Measurements from ENCODE around the gene HSPG2. TPM values are rescaled to one million over a fixed set of nuclear protein-coding genes. Genes with fewer than 3 reads are reported as not detected.
A peak's percentile ranks its signal among the peaks of the same experiment; 100 is the strongest.

HSPG2 gene
- total and polyA plus RNA-seq, 12 donors, result 38.7 to 558 (median 273) TPM

GRCh38 chr1:21897844-21898243, 39.3 kb downstream of the HSPG2 start:
- no peak overlapping the region for H3K4me3 ChIP-seq
- WGBS, 4 donors, result 66 to 77% (median 75%) methylated on average over 4 of the region's 4 CpGs
- no peak for DNase-seq
- H3K36me3 ChIP-seq (replicated peaks in 1 of 2), result peaks cover 0 to 15% of the 10 kb centered on the region in 2 donors
- TF ChIP-seq CTCF (IDR thresholded peaks at IDR 0.05) (no peak), POLR2A (IDR thresholded peaks at IDR 0.05) (no peak)
- intact Hi-C loops (cut with DNase I), result no loop called here
- H3K4me1 ChIP-seq (replicated peaks in 1 of 2), result peaks cover 24 to 72% of the 10 kb centered on the region in 2 donors
- H3K27me3 ChIP-seq, result no peaks in the 10 kb centered on the region
- no peaks in the 10 kb centered on the region for H3K9me3 ChIP-seq (replicated peaks in 1 of 3)
- H3K27ac ChIP-seq, result peak overlapping the region in 3 of 5 donors; percentile 72 to 93 (median 75)

DNA sequence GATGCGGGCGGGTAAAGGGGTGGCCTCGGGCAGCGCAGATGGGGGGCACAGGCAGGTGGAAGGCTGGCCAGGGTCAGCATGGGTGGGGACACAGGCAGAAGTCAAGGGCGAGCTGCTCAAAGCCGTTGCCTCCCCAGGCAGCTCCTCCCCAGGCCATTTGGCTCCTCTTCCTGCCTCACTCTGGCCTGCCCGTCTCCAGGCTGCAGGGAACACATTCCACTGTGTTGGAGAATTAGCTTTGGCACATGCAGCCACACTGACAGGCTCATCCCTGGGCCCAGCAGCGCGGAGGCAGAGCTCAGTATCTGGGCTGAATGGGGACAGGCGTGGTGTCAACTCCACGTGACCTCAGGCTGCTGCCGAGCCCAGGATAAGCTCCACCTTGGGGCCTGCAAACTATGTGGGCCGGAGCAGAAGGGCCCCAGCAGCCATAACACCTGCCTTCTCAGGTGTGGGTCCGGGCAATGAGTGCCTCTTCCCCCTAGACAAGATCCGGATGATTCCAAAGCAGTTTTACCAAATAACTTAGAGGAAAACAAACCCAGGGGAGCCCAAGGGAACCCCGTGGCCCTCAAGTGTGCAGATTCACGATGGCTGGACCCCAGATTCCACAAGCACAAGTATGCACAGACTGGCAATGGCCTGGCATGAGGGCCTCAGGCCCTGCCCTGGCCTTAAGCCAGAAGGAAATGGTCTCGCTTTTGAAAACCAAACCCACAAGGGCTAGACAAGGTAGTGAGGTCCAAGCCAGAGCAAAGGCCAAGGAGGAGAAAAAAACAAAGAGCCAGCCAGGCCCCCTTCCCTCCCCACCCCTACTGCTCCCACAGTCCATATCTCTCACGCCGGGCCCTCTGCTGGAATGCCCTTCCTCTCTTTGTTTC, 40.2 kb downstream of the HSPG2 start:
- no peaks in the 10 kb centered on the region for H3K9me3 ChIP-seq (replicated peaks in 1 of 3)
- intact Hi-C loops (cut with DNase I), result no loop called here
- no peaks in the 10 kb centered on the region for H3K27me3 ChIP-seq
- DNase-seq, result peak; percentile 67 to 95 (median 91)
- peak overlapping the region; percentile 29 to 93 (median 72) for H3K27ac ChIP-seq
- H3K36me3 ChIP-seq (replicated peaks in 1 of 2), result peaks cover 0 to 15% of the 10 kb centered on the region in 2 donors
- TF ChIP-seq CTCF (IDR thresholded peaks at IDR 0.05) (no peak), POLR2A (IDR thresholded peaks at IDR 0.05) (peak in 1 of 2 donors; percentile 24)
- H3K4me3 ChIP-seq, result no peak overlapping the region
- peaks cover 24 to 69% of the 10 kb centered on the region in 2 donors for H3K4me1 ChIP-seq (replicated peaks in 1 of 2)
- 36 to 49% (median 39%) methylated on average over 14 to 20 of the region's 20 CpGs for WGBS, 4 donors

GRCh38 chr1:21896026-21896425, 41.1 kb downstream of the HSPG2 start:
- peak in 1 of 7 donors; percentile 32 for DNase-seq
- Histone ChIP-seq H3K9me3 (replicated peaks in 1 of 3) (no peaks in the 10 kb centered on the region), H3K36me3 (replicated peaks in 1 of 2) (peaks cover 0 to 21% of the 10 kb centered on the region in 2 donors), H3K27me3 (no peaks in the 10 kb centered on the region), H3K4me1 (replicated peaks in 1 of 2) (peaks cover 24 to 68% of the 10 kb centered on the region in 2 donors), H3K4me3 (no peak overlapping the region), H3K27ac (peak overlapping the region; percentile 29 to 93 (median 72))
- intact Hi-C loops (cut with DNase I), result no loop called here
- WGBS, 4 donors, result 43 to 66% (median 57%) methylated on average over 6 to 8 of the region's 8 CpGs
- TF ChIP-seq CTCF (IDR thresholded peaks at IDR 0.05) (no peak), POLR2A (IDR thresholded peaks at IDR 0.05) (no peak)

DNA sequence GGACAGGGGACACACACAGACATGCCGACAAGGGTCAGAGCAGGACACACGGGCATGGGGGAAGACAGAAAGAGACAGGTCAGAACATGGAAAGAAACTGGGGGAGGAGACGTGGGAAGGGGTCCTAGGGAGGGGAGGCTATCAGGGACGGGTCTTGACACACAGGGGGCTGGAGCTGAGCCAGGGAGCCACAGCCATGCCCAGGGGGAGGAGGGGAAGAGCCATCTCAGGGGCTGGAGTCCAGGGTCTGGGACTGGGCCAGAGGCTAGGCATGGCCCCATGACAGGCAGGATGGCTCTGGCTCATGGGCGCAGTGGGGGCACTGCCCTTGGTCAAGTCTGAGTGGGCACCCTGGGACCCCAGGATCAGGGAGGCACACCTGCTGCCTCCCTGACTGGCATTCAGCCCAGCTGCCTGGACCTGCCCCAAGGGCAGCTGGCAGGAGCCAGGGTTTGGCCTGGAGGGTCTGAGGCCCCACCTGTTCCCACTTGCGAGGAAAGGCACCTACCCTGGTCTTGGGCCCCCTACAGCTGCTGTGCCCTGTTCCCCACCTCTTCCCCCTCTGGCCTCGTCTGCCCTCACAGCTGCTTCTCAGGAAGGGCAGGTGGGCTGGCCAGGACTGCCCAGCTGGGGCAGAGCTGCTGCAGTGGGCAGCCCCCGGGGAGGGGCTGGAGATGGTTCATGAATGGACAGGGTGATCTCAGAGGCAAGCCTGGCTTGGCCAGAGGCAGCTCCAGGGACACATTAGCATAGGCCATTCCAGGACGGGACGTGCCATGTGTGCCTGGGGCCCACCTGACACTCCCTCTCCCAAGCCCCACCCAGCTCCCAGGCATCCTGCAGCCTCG, 42.9 kb downstream of the HSPG2 start:
- peaks cover 0 to 38% of the 10 kb centered on the region in 2 donors for H3K36me3 ChIP-seq (replicated peaks in 1 of 2)
- H3K27ac ChIP-seq, result peak overlapping the region in 3 of 5 donors; percentile 2 to 93 (median 6)
- TF ChIP-seq POLR2A (IDR thresholded peaks at IDR 0.05), result no peak
- no peak for TF ChIP-seq CTCF (IDR thresholded peaks at IDR 0.05)
- no peaks in the 10 kb centered on the region for H3K9me3 ChIP-seq (replicated peaks in 1 of 3)
- H3K27me3 ChIP-seq, result no peaks in the 10 kb centered on the region
- H3K4me1 ChIP-seq (replicated peaks in 1 of 2), result peaks cover 21 to 50% of the 10 kb centered on the region in 2 donors
- 47 to 70% (median 60%) methylated on average over 7 to 11 of the region's 11 CpGs for WGBS, 4 donors
- intact Hi-C loops (cut with DNase I), result no loop called here
- DNase-seq, result peak in 2 of 7 donors; percentile 40 to 44
- H3K4me3 ChIP-seq, result no peak overlapping the region
